ENCODE results near the gene ALS2.
A peak's percentile ranks its signal among the peaks of the same experiment; 100 is the strongest.

The ALS2 gene

DNA sequence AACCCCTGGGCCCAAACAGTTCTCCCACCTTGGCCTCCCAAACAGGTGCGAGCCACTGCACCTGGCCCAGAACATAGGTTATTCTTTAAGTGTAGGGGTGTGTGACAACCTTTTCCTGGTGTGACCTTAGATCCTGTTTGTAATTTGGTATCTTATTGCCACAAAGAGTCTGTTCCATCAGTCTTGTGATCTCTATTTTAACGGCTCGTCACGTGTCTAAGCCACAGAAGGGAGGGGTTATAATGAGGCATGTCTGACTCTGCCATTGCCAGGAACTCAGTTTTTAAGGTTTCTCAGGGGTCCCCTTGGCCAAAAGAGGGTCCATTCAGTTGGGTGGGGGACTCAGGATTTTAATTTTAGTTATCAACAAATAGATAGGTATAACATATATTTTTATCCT lies 4.4 kb upstream of the ALS2 start:
- TF ChIP-seq, protein P1, sequence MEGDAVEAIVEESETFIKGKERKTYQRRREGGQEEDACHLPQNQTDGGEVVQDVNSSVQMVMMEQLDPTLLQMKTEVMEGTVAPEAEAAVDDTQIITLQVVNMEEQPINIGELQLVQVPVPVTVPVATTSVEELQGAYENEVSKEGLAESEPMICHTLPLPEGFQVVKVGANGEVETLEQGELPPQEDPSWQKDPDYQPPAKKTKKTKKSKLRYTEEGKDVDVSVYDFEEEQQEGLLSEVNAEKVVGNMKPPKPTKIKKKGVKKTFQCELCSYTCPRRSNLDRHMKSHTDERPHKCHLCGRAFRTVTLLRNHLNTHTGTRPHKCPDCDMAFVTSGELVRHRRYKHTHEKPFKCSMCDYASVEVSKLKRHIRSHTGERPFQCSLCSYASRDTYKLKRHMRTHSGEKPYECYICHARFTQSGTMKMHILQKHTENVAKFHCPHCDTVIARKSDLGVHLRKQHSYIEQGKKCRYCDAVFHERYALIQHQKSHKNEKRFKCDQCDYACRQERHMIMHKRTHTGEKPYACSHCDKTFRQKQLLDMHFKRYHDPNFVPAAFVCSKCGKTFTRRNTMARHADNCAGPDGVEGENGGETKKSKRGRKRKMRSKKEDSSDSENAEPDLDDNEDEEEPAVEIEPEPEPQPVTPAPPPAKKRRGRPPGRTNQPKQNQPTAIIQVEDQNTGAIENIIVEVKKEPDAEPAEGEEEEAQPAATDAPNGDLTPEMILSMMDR (IDR thresholded peaks at IDR 0.05; ENCODE audit: low read depth, low read length, missing control alignments) = no peak
- H3K4me3 ChIP-seq (ENCODE audit: low read depth, low read length) = no peak overlapping the region
- in situ Hi-C loops (cut with HindIII; ENCODE audit: low sequenced_read_pairs) = no loop called here
- no peak for DNase-seq (ENCODE audit: low read depth)

DNA sequence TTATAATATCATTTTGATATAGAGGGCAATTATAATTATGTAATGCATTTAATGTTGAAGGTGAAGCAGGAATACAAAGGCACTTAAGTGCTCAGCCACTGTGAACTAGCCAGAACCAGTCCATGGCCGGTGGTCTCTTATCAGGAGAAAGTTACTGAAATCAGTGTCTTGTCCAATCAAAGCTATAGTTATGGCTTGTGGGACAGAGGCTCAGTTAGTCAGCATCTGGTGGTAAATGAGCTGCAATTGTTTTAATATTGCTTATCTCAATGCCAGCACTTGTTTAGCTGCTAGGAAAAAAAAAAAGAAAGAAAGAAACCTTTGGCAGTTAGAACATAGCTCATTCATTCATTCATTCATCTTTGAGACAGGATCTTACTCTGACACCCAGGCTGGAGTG lies 3.8 kb upstream of the ALS2 start:
- in situ Hi-C loops (cut with HindIII; ENCODE audit: low sequenced_read_pairs) = no loop called here
- TF ChIP-seq, protein P1 (IDR thresholded peaks at IDR 0.05; ENCODE audit: low read depth, low read length, missing control alignments) = no peak
- no peak for DNase-seq (ENCODE audit: low read depth)
- no peak overlapping the region for H3K4me3 ChIP-seq (ENCODE audit: low read depth, low read length)

DNA sequence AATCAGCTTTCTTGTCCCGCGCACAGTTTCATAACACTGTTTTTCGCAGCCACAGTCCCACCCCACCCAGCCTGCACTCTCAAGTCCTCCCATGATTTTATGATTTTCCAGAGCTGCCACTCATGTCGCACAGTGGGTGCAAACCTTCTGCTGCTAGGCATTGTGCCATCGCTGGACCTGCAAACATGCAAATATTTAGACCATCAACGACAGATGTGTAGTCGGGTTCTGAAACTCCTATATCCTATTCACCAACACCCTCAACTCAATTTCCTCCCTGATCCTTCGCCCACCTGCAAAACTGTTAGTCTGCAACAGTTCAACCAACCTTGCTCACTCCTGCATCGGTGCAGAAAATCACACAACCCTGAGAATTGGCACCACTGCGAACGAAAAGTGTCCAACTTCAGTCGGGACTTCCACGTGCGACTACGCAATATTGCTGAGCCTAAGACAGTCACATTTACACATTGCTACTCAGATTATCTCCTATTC lies 871 bp upstream of the ALS2 start:
- in situ Hi-C loops (cut with HindIII; ENCODE audit: low sequenced_read_pairs) = no loop called here
- TF ChIP-seq, protein P1 (IDR thresholded peaks at IDR 0.05; ENCODE audit: low read depth, low read length, missing control alignments) = no peak
- H3K4me3 ChIP-seq (ENCODE audit: low read depth, low read length) = peak overlapping the region; percentile 95
- DNase-seq (ENCODE audit: low read depth) = no peak

DNA sequence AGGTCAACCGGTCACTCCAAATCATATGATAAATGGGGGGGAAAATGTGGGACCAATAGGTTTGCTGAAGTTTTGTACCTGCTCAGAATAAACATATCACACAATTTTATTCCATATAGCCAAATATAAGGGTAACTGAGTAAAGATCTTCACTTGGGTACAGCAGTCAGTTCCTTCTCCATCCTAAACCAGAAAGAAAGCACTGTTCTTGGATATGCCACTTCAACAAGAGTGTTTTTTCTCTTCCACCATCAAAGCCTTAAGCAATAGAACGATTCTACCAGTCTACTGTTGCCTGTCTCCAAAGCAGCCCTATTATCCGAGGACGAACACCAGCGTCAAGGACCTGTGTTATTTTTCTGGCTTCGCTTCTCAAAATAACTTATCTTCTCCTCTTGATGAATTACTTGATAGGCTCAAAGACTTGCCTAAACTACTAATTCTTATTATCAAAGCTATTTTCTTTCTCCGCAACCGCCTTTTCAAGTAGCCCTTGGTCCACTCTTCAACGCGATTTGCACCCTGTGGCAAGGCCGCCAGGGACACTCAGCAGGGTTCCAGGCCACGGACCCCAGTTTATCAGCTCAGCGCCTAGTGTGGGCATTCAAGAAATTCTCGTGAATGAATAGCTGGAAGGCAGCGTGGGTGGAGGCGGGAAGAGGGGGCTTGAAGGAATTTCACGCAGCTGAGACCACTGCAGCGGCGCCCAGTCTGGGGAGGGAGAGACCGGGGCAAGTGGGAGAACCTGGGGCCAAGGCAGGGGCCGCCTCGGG lies 646 bp downstream of the ALS2 start:
- in situ Hi-C loops (cut with HindIII; ENCODE audit: low sequenced_read_pairs) = no loop called here
- H3K4me3 ChIP-seq (ENCODE audit: low read depth, low read length) = peak overlapping the region; percentile 95
- TF ChIP-seq, protein P1 (IDR thresholded peaks at IDR 0.05; ENCODE audit: low read depth, low read length, missing control alignments) = no peak
- DNase-seq (ENCODE audit: low read depth) = no peak

DNA sequence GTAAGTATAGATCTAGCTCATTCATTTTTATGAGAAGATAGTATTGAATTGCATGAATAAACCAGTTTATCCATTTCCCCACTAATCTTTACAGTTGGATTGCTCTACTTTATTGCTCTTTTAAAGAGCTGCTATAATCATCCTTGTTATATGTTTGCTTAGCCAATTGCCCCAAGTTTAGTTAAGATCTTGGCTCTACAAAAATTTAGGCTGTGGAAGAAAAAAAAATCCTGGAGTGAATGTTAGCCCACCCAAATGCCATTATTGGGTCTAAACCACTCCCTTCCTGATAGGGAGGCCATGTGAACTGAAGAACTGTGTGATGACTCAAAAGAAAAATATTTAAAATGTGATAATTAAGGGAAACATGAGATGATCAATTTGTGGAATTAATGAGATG lies 2.9 kb downstream of the ALS2 start:
- H3K4me3 ChIP-seq (ENCODE audit: low read depth, low read length) = no peak overlapping the region
- no peak for DNase-seq (ENCODE audit: low read depth)
- in situ Hi-C loops (cut with HindIII; ENCODE audit: low sequenced_read_pairs) = no loop called here
- TF ChIP-seq, protein P1 (IDR thresholded peaks at IDR 0.05; ENCODE audit: low read depth, low read length, missing control alignments) = no peak

DNA sequence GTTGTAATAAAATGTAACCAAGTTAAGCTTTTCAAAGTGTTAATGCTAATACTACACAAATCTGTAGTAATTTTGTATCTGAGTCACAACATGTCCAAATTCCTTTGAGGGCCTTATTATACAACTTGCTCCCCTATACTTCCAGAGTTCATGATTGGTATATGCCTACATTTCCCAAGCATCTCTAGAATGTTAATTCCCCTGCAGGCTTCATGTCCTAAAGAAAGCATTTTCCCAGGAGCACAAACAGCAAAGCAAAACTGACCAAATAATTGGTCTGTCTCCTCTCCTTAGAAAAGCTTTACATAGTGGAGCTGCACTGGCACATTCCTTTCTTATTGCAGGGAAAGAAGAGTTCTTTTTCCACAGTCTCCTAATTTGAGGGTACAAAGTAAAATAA lies 3.7 kb downstream of the ALS2 start:
- H3K4me3 ChIP-seq (ENCODE audit: low read depth, low read length) = no peak overlapping the region
- in situ Hi-C loops (cut with HindIII; ENCODE audit: low sequenced_read_pairs) = no loop called here
- TF ChIP-seq, protein P1 (IDR thresholded peaks at IDR 0.05; ENCODE audit: low read depth, low read length, missing control alignments) = no peak
- no peak for DNase-seq (ENCODE audit: low read depth)

All from astrocyte of the cerebellum (primary cell).